ENCODE measurements around the gene LAMC3.

The LAMC3 gene

DNA sequence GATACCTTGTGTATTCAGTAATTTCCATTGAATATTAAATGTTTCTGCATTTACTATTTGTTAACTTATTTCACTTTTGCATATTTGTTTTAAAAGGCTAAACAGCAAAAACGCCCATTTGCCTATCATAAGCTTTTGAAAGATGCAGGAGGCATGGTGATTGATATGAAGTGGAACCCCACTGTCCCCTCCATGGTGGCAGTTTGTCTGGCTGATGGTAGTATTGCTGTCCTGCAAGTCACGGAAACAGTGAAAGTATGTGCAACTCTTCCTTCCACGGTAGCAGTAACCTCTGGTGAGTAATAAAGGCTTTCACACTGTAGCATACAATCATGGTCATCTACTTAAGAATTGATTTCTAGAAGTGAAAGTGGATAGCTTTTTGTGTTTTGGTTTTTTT, 120.2 kb downstream of the LAMC3 start:
- DNase-seq, result no peak

DNA sequence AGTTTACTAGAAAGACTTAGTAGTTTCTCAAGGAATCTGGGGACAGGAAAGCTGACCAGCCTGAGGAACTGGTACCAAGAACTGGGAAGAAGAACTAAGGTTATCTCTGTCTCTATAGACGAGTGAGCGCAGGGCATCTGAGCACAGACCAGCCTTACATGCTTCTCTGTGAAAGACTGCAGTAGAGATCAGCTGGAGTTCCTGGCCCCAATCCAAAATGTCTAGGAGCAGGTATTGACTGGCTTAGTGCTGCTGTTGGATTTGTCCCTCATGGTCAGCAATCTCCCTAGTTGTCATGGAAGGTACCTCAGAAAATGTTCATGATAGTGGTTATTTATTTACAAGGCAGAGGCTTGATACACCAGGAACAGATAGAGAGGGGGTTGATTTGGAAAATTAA, 129.7 kb downstream of the LAMC3 start:
- DNase-seq, result no peak

DNA sequence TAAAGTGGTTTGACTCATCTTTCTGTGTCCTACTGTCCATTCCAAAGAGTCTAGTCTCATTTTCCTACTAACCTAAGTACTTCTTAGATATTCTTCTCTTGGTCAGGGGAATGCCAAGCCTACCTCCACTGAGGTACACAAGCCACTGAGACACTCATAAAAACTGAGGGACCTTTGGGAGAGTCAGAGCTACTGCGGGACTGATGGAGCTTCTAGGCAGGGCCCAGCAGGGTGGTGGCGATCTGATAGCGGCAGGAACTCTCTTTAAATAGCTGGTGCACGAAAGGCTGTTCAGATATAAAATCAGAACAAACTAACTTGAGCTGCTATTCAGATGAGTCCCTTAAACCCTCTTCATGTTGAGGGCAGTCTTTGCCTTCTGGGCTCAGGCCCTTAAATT, 131.1 kb downstream of the LAMC3 start:
- DNase-seq, result no peak

DNA sequence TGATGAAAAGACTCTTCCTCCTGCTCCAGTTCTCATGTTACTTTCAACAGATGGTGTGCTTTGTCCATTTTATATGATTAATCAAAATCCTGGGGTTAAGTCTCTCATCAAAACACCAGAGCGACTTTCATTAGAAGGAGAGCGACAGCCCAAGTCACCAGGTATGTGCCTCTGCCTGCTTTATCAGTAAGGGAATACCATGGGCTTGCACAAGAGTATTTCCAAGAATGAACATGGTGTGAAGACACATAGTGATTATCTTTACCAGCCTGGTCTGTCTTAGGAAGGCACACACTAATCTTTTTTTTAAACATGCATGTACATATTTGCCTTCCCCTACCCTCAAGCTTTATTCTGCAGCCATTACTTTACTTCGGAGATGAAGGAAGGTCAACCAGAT, 131.6 kb downstream of the LAMC3 start:
- DNase-seq, result no peak

DNA sequence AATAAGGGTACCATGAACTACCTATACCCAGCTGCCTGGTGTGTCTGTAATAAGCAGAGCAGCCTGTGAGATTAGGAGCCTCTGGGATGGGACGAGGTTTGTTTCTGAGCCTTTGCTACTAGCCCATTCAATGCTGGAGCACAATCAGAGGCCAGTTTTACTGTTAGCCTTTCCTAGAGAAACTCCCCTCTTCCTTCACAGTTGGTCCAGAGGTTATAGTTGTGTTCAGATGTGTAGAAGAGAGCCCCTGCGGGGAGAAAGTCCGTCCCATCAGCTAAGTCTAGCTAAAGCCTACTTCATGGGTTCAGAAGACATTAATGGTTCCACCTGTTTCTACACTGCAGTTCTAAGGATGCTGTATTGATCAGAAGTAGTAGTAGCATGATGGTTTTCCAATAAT, 133.2 kb downstream of the LAMC3 start:
- no peak for DNase-seq
